ENCODE measurements around the gene CCSER2.

CCSER2 gene

GRCh38 chr10:84567133-84567532 lies 238.7 kb downstream of the CCSER2 start:
- ATAC-seq, result no peak
- no peak for TF ChIP-seq ZC3H10 (CRISPR knock-in tag; IDR thresholded peaks at IDR 0.05)
- no peak for TF ChIP-seq ZNF565 (CRISPR knock-in tag; conservative IDR thresholded peaks at IDR 0.05; ENCODE audit: low read depth)
- TF ChIP-seq, protein P1, sequence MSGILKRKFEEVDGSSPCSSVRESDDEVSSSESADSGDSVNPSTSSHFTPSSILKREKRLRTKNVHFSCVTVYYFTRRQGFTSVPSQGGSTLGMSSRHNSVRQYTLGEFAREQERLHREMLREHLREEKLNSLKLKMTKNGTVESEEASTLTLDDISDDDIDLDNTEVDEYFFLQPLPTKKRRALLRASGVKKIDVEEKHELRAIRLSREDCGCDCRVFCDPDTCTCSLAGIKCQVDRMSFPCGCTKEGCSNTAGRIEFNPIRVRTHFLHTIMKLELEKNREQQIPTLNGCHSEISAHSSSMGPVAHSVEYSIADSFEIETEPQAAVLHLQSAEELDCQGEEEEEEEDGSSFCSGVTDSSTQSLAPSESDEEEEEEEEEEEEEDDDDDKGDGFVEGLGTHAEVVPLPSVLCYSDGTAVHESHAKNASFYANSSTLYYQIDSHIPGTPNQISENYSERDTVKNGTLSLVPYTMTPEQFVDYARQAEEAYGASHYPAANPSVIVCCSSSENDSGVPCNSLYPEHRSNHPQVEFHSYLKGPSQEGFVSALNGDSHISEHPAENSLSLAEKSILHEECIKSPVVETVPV (CRISPR knock-in tag; IDR thresholded peaks at IDR 0.05), result no peak
- no peak for TF ChIP-seq PATZ1 (CRISPR knock-in tag; IDR thresholded peaks at IDR 0.05; ENCODE audit: borderline replicate concordance)
- TF ChIP-seq ARNTL (CRISPR knock-in tag; IDR thresholded peaks at IDR 0.05; ENCODE audit: borderline replicate concordance, low read depth), result no peak
- TF ChIP-seq, protein P2, sequence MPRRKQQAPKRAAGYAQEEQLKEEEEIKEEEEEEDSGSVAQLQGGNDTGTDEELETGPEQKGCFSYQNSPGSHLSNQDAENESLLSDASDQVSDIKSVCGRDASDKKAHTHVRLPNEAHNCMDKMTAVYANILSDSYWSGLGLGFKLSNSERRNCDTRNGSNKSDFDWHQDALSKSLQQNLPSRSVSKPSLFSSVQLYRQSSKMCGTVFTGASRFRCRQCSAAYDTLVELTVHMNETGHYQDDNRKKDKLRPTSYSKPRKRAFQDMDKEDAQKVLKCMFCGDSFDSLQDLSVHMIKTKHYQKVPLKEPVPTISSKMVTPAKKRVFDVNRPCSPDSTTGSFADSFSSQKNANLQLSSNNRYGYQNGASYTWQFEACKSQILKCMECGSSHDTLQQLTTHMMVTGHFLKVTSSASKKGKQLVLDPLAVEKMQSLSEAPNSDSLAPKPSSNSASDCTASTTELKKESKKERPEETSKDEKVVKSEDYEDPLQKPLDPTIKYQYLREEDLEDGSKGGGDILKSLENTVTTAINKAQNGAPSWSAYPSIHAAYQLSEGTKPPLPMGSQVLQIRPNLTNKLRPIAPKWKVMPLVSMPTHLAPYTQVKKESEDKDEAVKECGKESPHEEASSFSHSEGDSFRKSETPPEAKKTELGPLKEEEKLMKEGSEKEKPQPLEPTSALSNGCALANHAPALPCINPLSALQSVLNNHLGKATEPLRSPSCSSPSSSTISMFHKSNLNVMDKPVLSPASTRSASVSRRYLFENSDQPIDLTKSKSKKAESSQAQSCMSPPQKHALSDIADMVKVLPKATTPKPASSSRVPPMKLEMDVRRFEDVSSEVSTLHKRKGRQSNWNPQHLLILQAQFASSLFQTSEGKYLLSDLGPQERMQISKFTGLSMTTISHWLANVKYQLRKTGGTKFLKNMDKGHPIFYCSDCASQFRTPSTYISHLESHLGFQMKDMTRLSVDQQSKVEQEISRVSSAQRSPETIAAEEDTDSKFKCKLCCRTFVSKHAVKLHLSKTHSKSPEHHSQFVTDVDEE (CRISPR knock-in tag; IDR thresholded peaks at IDR 0.05), result no peak

Data from SK-N-SH treated with all-trans-retinoic acid at 6 μM for 48 hours (cell line).